GM23338 (cell line): ENCODE measurements around the gene USP16. TPM values are rescaled to one million over a fixed set of nuclear protein-coding genes. Genes with fewer than 3 reads are reported as not detected.

ENCODE experiments used
- ATAC-seq: fragments of 200-7000 bp; cut with Tn5 transposase; 3 replicates; pipeline ENCODE4 v1.9.1; 2020
- DNase-seq: peaks from one replicate; pipeline ENCODE4 v3.0.0-alpha.2; 2015; ENCODE audit warnings: low spot score
- H2AFZ ChIP-seq: fragments of 200-600 bp; sonication (generic); 2 replicates; pipeline ENCODE4 v1.8.0; 2016; ENCODE audit warnings: antibody characterized with exemption, mild to moderate bottlenecking, moderate library complexity
- H3F3A ChIP-seq: fragments of 200-600 bp; sonication (generic); replicated peaks from 2 replicates; pipeline ENCODE4 v1.8.0; 2017; ENCODE audit warnings: antibody characterized with exemption, mixed run types, low read depth
- H3K27ac ChIP-seq: fragments of 200-600 bp; sonication (generic); 2 replicates; pipeline ENCODE4 v1.6.1; 2016; ENCODE audit warnings: low read depth
- H3K27me3 ChIP-seq: fragments of 200-600 bp; sonication (generic); 2 replicates; pipeline ENCODE4 v1.8.0; 2016; ENCODE audit warnings: mild to moderate bottlenecking, mixed run types, moderate library complexity; ENCODE audit not compliant: insufficient read depth
- H3K36me3 ChIP-seq: fragments of 200-600 bp; sonication (generic); 2 replicates; pipeline ENCODE4 v1.8.0; 2016; ENCODE audit warnings: mild to moderate bottlenecking; ENCODE audit not compliant: insufficient read depth
- H3K4me1 ChIP-seq: fragments of 200-600 bp; sonication (generic); 2 replicates; pipeline ENCODE4 v1.8.0; 2016; ENCODE audit warnings: mild to moderate bottlenecking, moderate library complexity; ENCODE audit not compliant: insufficient read depth
- H3K4me2 ChIP-seq: fragments of 200-600 bp; sonication (generic); 2 replicates; pipeline ENCODE4 v1.7.1; 2017; ENCODE audit warnings: mixed run types
- H3K4me3 ChIP-seq: fragments of 200-600 bp; sonication (generic); 2 replicates; pipeline ENCODE4 v1.6.1; 2016; ENCODE audit warnings: mixed run types
- H3K79me2 ChIP-seq: fragments of 200-600 bp; sonication (generic); replicated peaks from 2 replicates; pipeline ENCODE4 v1.8.0; 2017; ENCODE audit warnings: mild to moderate bottlenecking; ENCODE audit not compliant: insufficient read depth
- H3K9me2 ChIP-seq: fragments of 200-600 bp; sonication (generic); 2 replicates; pipeline ENCODE4 v1.8.0; 2017; ENCODE audit not compliant: insufficient read depth
- H4K20me1 ChIP-seq: fragments of 200-600 bp; sonication (generic); replicated peaks from 2 replicates; pipeline ENCODE4 v1.8.0; 2017; ENCODE audit warnings: mild to moderate bottlenecking; ENCODE audit not compliant: insufficient read depth
- H3K27ac Mint-ChIP-seq: 2 replicates; pipeline ENCODE4 v1.8.0; 2020; ENCODE audit warnings: inconsistent platforms, mild to moderate bottlenecking, moderate library complexity, mixed read lengths
- H3K27me3 Mint-ChIP-seq: 3 replicates; pipeline ENCODE4 v1.8.0; 2022; ENCODE audit warnings: low read depth, mild to moderate bottlenecking, moderate library complexity, mixed read lengths, inconsistent platforms; ENCODE audit not compliant: insufficient read depth, poor library complexity
- H3K36me3 Mint-ChIP-seq: 3 replicates; pipeline ENCODE4 v1.8.0; 2021; ENCODE audit warnings: low read depth, mild to moderate bottlenecking, inconsistent platforms, moderate library complexity, mixed read lengths
- H3K4me1 Mint-ChIP-seq: 3 replicates; pipeline ENCODE4 v1.8.0; 2020; ENCODE audit warnings: mild to moderate bottlenecking, inconsistent platforms, mixed read lengths
- H3K4me3 Mint-ChIP-seq: 3 replicates; pipeline ENCODE4 v1.8.0; 2021; ENCODE audit warnings: moderate library complexity, mild to moderate bottlenecking, inconsistent platforms, mixed read lengths
- H3K9me3 Mint-ChIP-seq: 3 replicates; pipeline ENCODE4 v1.8.0; 2020; ENCODE audit warnings: moderate library complexity, mild to moderate bottlenecking, inconsistent platforms, mixed read lengths
- CREB1 ChIP-seq: fragments of 250-450 bp; sonication (Bioruptor Pico); IDR thresholded peaks from 2 replicates; pipeline ENCODE4 v1.5.0; 2020; ENCODE audit warnings: low read depth, mild to moderate bottlenecking, moderate library complexity
- CTCF ChIP-seq, 2 experiments: fragments of 200-600 bp in 1 of 2; sonication (generic) in 1 of 2; conservative IDR thresholded peaks; 2 replicates each; pipeline versions ENCODE4 v1.5.1 to v1.6.1; 2016 to 2017; ENCODE audit warnings: antibody characterized with exemption in 2 of 2, low read depth in 2 of 2, mild to moderate bottlenecking in 2 of 2, moderate library complexity in 1 of 2
- ETS1 ChIP-seq: IDR thresholded peaks from 2 replicates; pipeline ENCODE4 v1.6.1; 2016; ENCODE audit warnings: antibody characterized with exemption
- EZH2 ChIP-seq: fragments of 200-600 bp; sonication (generic); IDR thresholded peaks from one replicate; pipeline ENCODE4 v1.8.0; 2017; ENCODE audit warnings: antibody characterized with exemption, mild to moderate bottlenecking, low read depth; ENCODE audit not compliant: unreplicated experiment
- EZH2phosphoT487 ChIP-seq: fragments of 200-600 bp; sonication (generic); IDR thresholded peaks from one replicate; pipeline ENCODE4 v1.8.1; 2018; ENCODE audit warnings: antibody characterized with exemption; ENCODE audit not compliant: unreplicated experiment
- JUNB ChIP-seq: IDR thresholded peaks from one replicate; pipeline ENCODE4 v1.6.1; 2016; ENCODE audit warnings: antibody characterized with exemption; ENCODE audit not compliant: unreplicated experiment
- NANOG ChIP-seq: IDR thresholded peaks from 2 replicates; pipeline ENCODE4 v1.6.1; 2016; ENCODE audit warnings: antibody characterized with exemption, borderline replicate concordance
- POLR2AphosphoS5 ChIP-seq: IDR thresholded peaks from 2 replicates; pipeline ENCODE4 v1.6.1; 2016; ENCODE audit warnings: antibody characterized with exemption, low read depth
- REST ChIP-seq: IDR thresholded peaks from one replicate; pipeline ENCODE4 v1.6.1; 2018; ENCODE audit warnings: antibody characterized with exemption; ENCODE audit not compliant: unreplicated experiment
- STAT1 ChIP-seq: IDR thresholded peaks from one replicate; pipeline ENCODE4 v1.6.1; 2016; ENCODE audit warnings: antibody characterized with exemption; ENCODE audit not compliant: unreplicated experiment
- ZNF114 ChIP-seq: fragments of 250-450 bp; sonication (Bioruptor Pico); IDR thresholded peaks from 2 replicates; pipeline ENCODE4 v1.5.0; 2020; ENCODE audit warnings: mild to moderate bottlenecking, moderate library complexity
- ZNF331 ChIP-seq: fragments of 250-450 bp; sonication (Bioruptor Pico); IDR thresholded peaks from 2 replicates; pipeline ENCODE4 v1.5.0; 2020; ENCODE audit warnings: low read depth, mild to moderate bottlenecking, moderate library complexity
- ZNF462 ChIP-seq: fragments of 250-450 bp; sonication (Bioruptor Pico); IDR thresholded peaks from 2 replicates; pipeline ENCODE4 v1.5.0; 2020; ENCODE audit warnings: mild to moderate bottlenecking, moderate library complexity
- polyA plus RNA-seq: library from polyadenylated mRNA; unstranded; fragments of >200 nt; fragmentation: Nextera tagmentation; extraction: Ambion mirVana; gene quantifications from 2 replicates; pipeline ENCODE4 v1.2.1, GENCODE V29; 2016
- total RNA-seq: library from RNA; depleted of rRNA; stranded (reverse); fragments of >200 nt; shearing (Covaris generic); gene quantifications from 2 replicates; pipeline ENCODE4 v1.2.3, GENCODE V29; 2014

USP16 gene
- total and polyA plus RNA-seq, 2 experiments from 2014 or later, result 19.7 to 70.4 TPM

GRCh38 chr21:29098156-29098555 is 73.7 kb downstream of the USP16 start:
- TF ChIP-seq POLR2AphosphoS5, result no peak
- no peak for TF ChIP-seq EZH2phosphoT487
- TF ChIP-seq CTCF (conservative IDR thresholded peaks at IDR 0.05; ENCODE audit: low read depth in 2 of 2), result no peak
- TF ChIP-seq ZNF462 (CRISPR knock-in tag), result no peak
- no peak for TF ChIP-seq REST
- TF ChIP-seq ZNF114 (CRISPR knock-in tag), result no peak
- no peak for TF ChIP-seq JUNB
- no peak for TF ChIP-seq EZH2
- TF ChIP-seq ZNF331, result no peak
- no peak for TF ChIP-seq CREB1 (CRISPR knock-in tag)
- TF ChIP-seq NANOG, result no peak
- no peak for TF ChIP-seq ETS1
- no peak for TF ChIP-seq STAT1
- Mint-ChIP-seq H3K4me1 (peaks cover 7% of the 10 kb centered on the region), H3K27me3 (peaks cover 2% of the 10 kb centered on the region), H3K4me3 (no peak overlapping the region), H3K9me3 (no peaks in the 10 kb centered on the region), H3K27ac (no peak overlapping the region), H3K36me3 (no peaks in the 10 kb centered on the region)
- no peaks in the 10 kb centered on the region for H4K20me1 ChIP-seq
- H3F3A ChIP-seq, result no peaks in the 10 kb centered on the region
- no peaks in the 10 kb centered on the region; the same call in 1 of the 2 replicates for H3K4me1 ChIP-seq
- H2AFZ ChIP-seq, result no peak overlapping the region
- H3K36me3 ChIP-seq, result no peaks in the 10 kb centered on the region
- no peaks in the 10 kb centered on the region for H3K27me3 ChIP-seq
- no peak overlapping the region for H3K4me3 ChIP-seq
- no peak for ATAC-seq
- no peak overlapping the region for H3K27ac ChIP-seq
- DNase-seq, result no peak
- no peak overlapping the region for H3K4me2 ChIP-seq
- H3K9me2 ChIP-seq, result no peaks in the 10 kb centered on the region
- no peaks in the 10 kb centered on the region for H3K79me2 ChIP-seq
